ENCODE measurements around the gene POP4.

- TF ChIP-seq POLR2A (IDR thresholded peaks at IDR 0.05): no peak
- TF ChIP-seq CTCF (IDR thresholded peaks at IDR 0.05): no peak
These were observed 15.8 kb upstream of the POP4 start for GRCh38 chr19:29590278-29590677.
